HepG2 (cell line): Measurements from ENCODE around the gene TNFRSF25. TPM values are rescaled to one million over a fixed set of nuclear protein-coding genes. Genes with fewer than 3 reads are reported as not detected.

Experiments used
- AGO2 ChIP-seq: fragments of 200-400 bp; formaldehyde crosslinking; optimal IDR thresholded peaks from 2 replicates; pipeline ENCODE3; 2017; ENCODE audit warnings: mild to moderate bottlenecking, low read depth, low read length, moderate library complexity
- ARID4A ChIP-seq: sonication (generic); formaldehyde crosslinking; IDR thresholded peaks from 2 replicates; pipeline ENCODE4 v1.5.0; 2020; ENCODE audit warnings: mild to moderate bottlenecking, missing genetic modification reagents, borderline replicate concordance
- FIP1L1 ChIP-seq: fragments of 200-400 bp; formaldehyde crosslinking; IDR thresholded peaks from 2 replicates; pipeline ENCODE4 v1.6.1; 2018; ENCODE audit warnings: low read depth, mild to moderate bottlenecking, low read length, moderate library complexity, borderline replicate concordance; ENCODE audit not compliant: insufficient read depth
- GMEB1 ChIP-seq: sonication (generic); formaldehyde crosslinking; IDR thresholded peaks from 2 replicates; pipeline ENCODE4 v1.5.1; 2020; ENCODE audit warnings: missing genetic modification reagents, mild to moderate bottlenecking, borderline replicate concordance
- KDM6A ChIP-seq: IDR thresholded peaks from 2 replicates; pipeline ENCODE4 v1.6.1; 2016; ENCODE audit warnings: low read depth
- MBD4 ChIP-seq: IDR thresholded peaks from 2 replicates; pipeline ENCODE4 v1.6.1; 2012; ENCODE audit warnings: low read length, inconsistent platforms, borderline replicate concordance
- MIER3 ChIP-seq: IDR thresholded peaks from 2 replicates; pipeline ENCODE4 v1.6.1; 2016; ENCODE audit warnings: missing compliant biosample characterization, borderline replicate concordance
- NFIC ChIP-seq: IDR thresholded peaks from 2 replicates; pipeline ENCODE4 v1.6.1; 2012; ENCODE audit warnings: mild to moderate bottlenecking, low read length, inconsistent platforms
- NR1H2 ChIP-seq: sonication (generic); formaldehyde crosslinking; IDR thresholded peaks from 2 replicates; pipeline ENCODE4 v1.8.1; 2022; ENCODE audit warnings: low read depth, missing genetic modification reagents, borderline replicate concordance
- PCBP1 ChIP-seq: fragments of 200-400 bp; formaldehyde crosslinking; IDR thresholded peaks from 2 replicates; pipeline ENCODE4 v1.6.1; 2017; ENCODE audit warnings: mild to moderate bottlenecking, low read depth, low read length, borderline replicate concordance
- SMAD9 ChIP-seq: sonication (generic); formaldehyde crosslinking; IDR thresholded peaks from 2 replicates; pipeline ENCODE4 v1.5.1; 2020; ENCODE audit warnings: mild to moderate bottlenecking, missing genetic modification reagents
- SP4 ChIP-seq: sonication (generic); formaldehyde crosslinking; IDR thresholded peaks from 2 replicates; pipeline ENCODE4 v1.8.1; 2023; ENCODE audit warnings: mild to moderate bottlenecking, missing genetic modification reagents
- SSRP1 ChIP-seq: IDR thresholded peaks from 2 replicates; pipeline ENCODE4 v1.6.1; 2016; ENCODE audit warnings: control low read depth
- TMF1 ChIP-seq: sonication (generic); formaldehyde crosslinking; IDR thresholded peaks from 2 replicates; pipeline ENCODE4 v1.8.1; 2022; ENCODE audit warnings: low read depth, missing genetic modification reagents
- ZBTB20 ChIP-seq: sonication (generic); formaldehyde crosslinking; IDR thresholded peaks from 2 replicates; pipeline ENCODE4 v1.8.1; 2023; ENCODE audit warnings: missing genetic modification reagents, low read depth, mild to moderate bottlenecking, borderline replicate concordance
- ZKSCAN5 ChIP-seq: sonication (generic); formaldehyde crosslinking; IDR thresholded peaks from 2 replicates; pipeline ENCODE4 v1.5.1; 2020; ENCODE audit warnings: mild to moderate bottlenecking, missing genetic modification reagents
- ZNF232 ChIP-seq: sonication (generic); formaldehyde crosslinking; IDR thresholded peaks from 2 replicates; pipeline ENCODE4 v1.4.0; 2020; ENCODE audit warnings: missing genetic modification reagents, borderline replicate concordance
- ZNF501 ChIP-seq: sonication (generic); formaldehyde crosslinking; IDR thresholded peaks from 2 replicates; pipeline ENCODE4 v1.5.1; 2020; ENCODE audit warnings: mild to moderate bottlenecking, moderate library complexity, missing genetic modification reagents
- ZNF572 ChIP-seq: sonication (generic); formaldehyde crosslinking; IDR thresholded peaks from 2 replicates; pipeline ENCODE4 v1.5.1; 2020; ENCODE audit warnings: mild to moderate bottlenecking, missing genetic modification reagents
- ZNF691 ChIP-seq: sonication (generic); formaldehyde crosslinking; IDR thresholded peaks from 2 replicates; pipeline ENCODE4 v1.4.0; 2020; ENCODE audit warnings: missing genetic modification reagents, low read depth, mild to moderate bottlenecking, borderline replicate concordance
- ZNF766 ChIP-seq: sonication (generic); formaldehyde crosslinking; IDR thresholded peaks from 2 replicates; pipeline ENCODE4 v1.5.0; 2020; ENCODE audit warnings: missing genetic modification reagents, borderline replicate concordance
- polyA plus RNA-seq, 8 experiments: library from polyadenylated mRNA; depleted of rRNA in 3 of 8; stranded (reverse) in 7 of 8; unstranded in 1 of 8; fragments of >200 nt; fragmentation: Illumina TruSeq in 4 of 8; extraction: Trizol in 4 of 8; gene quantifications; 2 replicates each; pipeline versions ENCODE4 v1.2.1 to v1.2.3, GENCODE V29; 2011 to 2016; ENCODE audit warnings: low read depth in 4 of 8, missing spikeins in 1 of 8, mixed read lengths in 1 of 8; ENCODE audit not compliant: insufficient read depth in 1 of 8
- total RNA-seq, 5 experiments: library from RNA; depleted of rRNA; stranded (reverse); fragments of >200 nt; fragmentation: Illumina TruSeq; extraction: Trizol; gene quantifications; 2 replicates each; pipeline ENCODE4 v1.2.3, GENCODE V29; 2016; ENCODE audit warnings: low read depth in 1 of 5

The TNFRSF25 gene
- total and polyA plus RNA-seq, 2 of the 13 experiments (the other 11 are each of a cell fraction or from before 2014, with no cell fraction given): 1.4 to 1.5 TPM

- TF ChIP-seq ARID4A (CRISPR knock-in tag) (peak; percentile 50; the same call in 1 of the 2 replicates), ZNF572 (peak; percentile 69; the same call in 1 of the 2 replicates), ZNF691 (CRISPR knock-in tag) (0 out of 2 replicates have a peak, but pooled peaks have one; percentile 4), MIER3 (CRISPR knock-in tag) (no peak), ZNF501 (CRISPR knock-in tag) (0 out of 2 replicates have a peak, but pooled peaks have one; percentile 35), ZNF232 (CRISPR knock-in tag) (0 out of 2 replicates have a peak, but pooled peaks have one; percentile 20), NR1H2 (CRISPR knock-in tag) (no peak), SSRP1 (CRISPR knock-in tag) (0 out of 2 replicates have a peak, but pooled peaks have one; percentile 28), GMEB1 (CRISPR knock-in tag) (0 out of 2 replicates have a peak, but pooled peaks have one; percentile 43), KDM6A (CRISPR knock-in tag) (no peak), AGO2 (peak; percentile 98), ZKSCAN5 (CRISPR knock-in tag) (no peak), SP4 (peak; percentile 9; the same call in 1 of the 2 replicates), NFIC (no peak), MBD4 (0 out of 2 replicates have a peak, but pooled peaks have one; percentile 34), SMAD9 (CRISPR knock-in tag) (no peak), FIP1L1 (0 out of 2 replicates have a peak, but pooled peaks have one; percentile 22), TMF1 (CRISPR knock-in tag) (0 out of 2 replicates have a peak, but pooled peaks have one; percentile 65), ZBTB20 (CRISPR knock-in tag) (no peak), ZNF766 (CRISPR knock-in tag) (0 out of 2 replicates have a peak, but pooled peaks have one; percentile 46), PCBP1 (no peak)
These were observed 4.2 kb downstream of the TNFRSF25 start (continued) for GRCh38 chr1:6461538-6462411.
